Fibroblast of upper back skin (primary cell): ENCODE results near the gene SEC23A.
"Not testable (repeated sequence)": the region's sequence is repeated elsewhere in the genome, so short reads cannot be mapped to it uniquely, and the experiment has no call there.

ENCODE experiments used
- DNase-seq: peaks from one replicate; pipeline ENCODE4 v3.0.0-alpha.2; 2013

Gene SEC23A

GRCh38 chr14:39102969-39103957 is at the start of gene SEC23A:
Gene SEC23A (minus strand): TSS chr14:39103235. CDS start chr14:39096118, 7,117 bp downstream.
- DNase-seq, result peak; percentile 88

GRCh38 chr14:39145266-39145966 is 42.4 kb upstream of the SEC23A start:
- no peak for DNase-seq

- not testable (repeated sequence) for DNase-seq
Observed at GRCh38 chr14:39143226-39143625, 40.2 kb upstream of the SEC23A start.

DNA sequence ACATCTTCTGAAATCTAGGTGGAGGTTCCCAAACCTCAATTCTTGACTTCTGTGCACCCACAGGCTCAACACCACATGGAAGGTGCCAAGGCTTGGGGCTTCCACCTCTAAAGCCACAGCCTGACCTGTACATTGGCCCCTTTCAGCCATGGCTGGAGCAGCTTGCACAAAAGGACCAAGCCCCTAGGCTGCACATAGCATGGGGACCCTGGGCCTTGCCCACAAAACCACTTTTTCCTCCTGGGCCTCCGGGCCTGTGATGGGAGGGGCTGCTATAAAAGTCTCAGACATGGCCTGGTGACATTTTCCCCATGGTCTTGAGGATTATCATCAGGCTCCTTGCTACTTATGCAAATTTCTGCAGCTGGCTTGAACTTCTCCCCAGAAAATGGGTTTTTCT is 38.6 kb upstream of the SEC23A start:
- not testable (repeated sequence) for DNase-seq

DNA sequence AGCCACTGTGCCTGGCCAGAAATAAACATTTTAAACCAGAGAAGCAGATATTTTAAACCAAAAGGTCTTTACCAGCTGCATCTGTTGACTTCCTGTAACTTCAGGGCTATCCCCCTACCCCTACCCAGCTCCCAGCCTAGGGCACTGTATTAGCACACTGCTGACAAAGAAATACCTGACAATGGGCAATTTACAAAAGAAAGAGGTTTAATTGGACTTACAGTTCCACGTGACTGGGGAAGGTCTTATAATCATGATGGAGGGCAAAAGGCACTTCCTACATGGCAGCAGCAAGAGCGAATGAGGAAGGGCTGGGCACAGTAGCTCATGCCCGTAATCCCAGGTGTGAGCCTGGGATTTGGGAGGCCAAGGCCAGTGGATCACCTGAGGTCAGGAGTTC is 37.1 kb upstream of the SEC23A start:
- no peak for DNase-seq

DNA sequence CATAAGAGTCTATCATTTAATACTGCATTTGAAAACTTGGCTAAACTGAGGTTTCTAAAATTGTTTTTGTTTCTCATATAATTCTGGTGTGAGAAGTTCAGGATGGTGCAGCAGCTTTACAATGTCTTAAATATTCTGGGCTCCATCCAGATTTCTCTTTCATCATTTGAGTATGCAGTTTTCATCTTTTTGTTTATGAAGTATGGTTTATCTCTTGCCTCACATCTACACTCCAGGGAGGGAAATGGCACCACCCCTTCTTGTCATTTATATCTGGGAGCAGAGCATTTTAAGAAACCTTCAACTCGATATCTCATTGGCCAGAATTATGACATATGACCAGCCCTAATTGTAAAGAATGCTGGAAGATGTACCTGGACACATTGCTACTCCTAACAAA is 35.4 kb upstream of the SEC23A start:
- DNase-seq, result no peak

GRCh38 chr14:39137835-39138234 is 34.8 kb upstream of the SEC23A start:
- not testable (repeated sequence) for DNase-seq

GRCh38 chr14:39122330-39123138 is 19.5 kb upstream of the SEC23A start:
- no peak for DNase-seq

DNA sequence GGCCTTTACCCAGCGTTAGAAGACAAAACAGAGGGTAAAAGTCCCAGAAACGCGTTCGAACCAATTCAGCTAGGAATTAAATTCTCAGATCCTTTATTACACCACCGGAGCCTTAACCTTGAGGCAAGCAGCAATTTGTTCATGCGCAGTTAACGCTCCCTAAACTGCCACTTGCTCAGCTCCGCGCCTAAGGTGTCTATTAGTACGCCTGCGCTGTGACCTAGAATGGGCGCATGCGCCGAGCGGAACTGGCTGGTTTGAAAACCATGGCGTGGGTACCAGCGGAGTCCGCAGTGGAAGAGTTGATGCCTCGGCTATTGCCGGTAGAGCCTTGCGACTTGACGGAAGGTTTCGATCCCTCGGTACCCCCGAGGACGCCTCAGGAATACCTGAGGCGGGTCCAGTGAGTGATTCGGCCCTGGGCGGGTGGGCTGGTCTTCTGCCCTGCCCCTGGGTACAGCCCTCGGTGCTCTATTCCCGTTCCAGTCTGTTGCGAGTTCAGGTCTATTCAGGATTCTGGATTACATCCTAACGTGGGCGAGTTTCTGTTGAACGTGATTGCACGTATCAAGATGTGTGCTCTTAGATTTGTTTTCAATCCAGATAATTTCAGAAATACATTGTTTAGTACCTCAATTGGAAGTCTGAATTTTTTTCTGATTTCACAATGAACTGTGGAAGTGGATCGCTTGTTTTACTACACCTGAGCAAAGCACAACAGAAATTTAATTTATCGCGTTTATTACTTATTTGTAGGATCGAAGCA is 11.2 kb upstream of the SEC23A start, which contains the start of gene GEMIN2:
Gene GEMIN2, plus strand, starts transcription at position 251 of the 766 bp plus-strand sequence. Its CDS starts 16 bp downstream, at position 267.
- peak; percentile 95 for DNase-seq

DNA sequence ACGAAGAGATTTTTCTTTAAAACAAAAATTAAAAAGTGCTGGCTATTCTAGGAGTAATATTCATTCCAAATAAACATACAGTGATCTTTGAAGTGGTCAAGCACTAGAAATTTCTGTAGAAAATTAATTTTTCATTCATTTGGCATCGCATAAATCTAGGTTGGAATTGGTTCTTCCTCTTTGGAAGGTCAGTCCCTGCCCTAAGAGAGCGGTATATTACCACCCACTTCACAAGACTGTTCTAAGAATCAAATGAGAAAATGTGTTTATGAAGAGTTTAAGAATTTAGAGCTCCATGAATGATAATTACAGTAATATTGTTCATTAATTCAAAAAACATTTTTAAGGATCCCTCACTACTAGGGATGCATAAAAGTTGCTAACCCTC is 10.6 kb upstream of the SEC23A start:
- no peak for DNase-seq

- no peak for DNase-seq
Observed at GRCh38 chr14:39109893-39110715, 7.1 kb upstream of the SEC23A start.

DNA sequence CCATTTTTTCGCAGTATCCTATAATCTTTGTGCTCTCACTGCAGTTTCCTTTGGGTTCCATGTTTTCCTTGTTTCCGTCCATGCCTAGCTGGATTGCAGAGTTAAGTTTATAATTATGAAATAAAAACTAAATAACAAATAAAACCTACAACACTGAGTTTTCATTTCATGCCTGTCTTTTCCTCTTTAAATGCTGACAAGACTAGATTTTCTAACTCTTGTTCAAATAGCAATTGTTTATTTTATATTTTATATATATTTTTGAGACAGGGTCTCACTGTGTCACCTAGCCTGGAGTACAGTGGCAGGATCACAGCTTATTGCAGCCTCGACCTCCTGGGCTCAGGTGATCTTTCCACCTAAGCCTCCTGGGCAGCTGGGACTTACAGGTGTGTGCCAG is 5.8 kb upstream of the SEC23A start:
- no peak for DNase-seq

GRCh38 chr14:39107591-39107996 is 4.6 kb upstream of the SEC23A start:
- DNase-seq, result peak; percentile 42

GRCh38 chr14:39104078-39104801 is 1.2 kb upstream of the SEC23A start:
- DNase-seq, result not testable (repeated sequence)

DNA sequence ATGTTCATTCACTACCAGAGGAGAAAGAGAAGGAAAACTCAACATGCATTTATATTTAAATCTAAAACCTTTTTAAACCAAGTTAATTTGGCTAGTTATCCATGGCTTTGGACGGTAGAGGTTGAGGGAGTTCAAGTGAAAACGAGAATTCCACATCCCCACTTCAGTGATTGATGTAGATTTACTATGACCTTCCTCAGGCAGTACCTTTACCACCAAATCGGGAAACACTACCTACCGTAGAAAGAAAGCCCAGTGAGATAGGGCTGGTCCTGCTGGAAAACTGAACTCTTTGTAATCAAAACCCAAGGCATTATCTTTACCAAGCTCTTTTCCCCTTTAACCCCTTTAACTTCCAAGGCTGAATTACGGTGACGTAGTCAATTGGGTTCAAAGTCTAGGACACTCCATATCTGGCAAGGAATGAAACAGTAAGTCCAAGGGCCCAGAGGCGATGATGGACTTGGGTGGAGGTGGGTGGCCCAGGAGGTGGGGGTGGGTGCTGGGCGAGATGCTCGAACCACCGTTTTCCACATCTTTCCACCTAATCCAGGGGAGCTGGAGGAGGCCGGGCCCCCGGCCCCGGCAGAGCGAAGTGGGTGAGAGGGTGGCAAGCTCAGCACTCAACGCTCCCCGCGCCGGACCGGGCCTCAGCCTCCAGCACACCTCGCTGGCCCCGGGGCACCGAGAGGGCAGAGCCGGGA is 618 bp downstream of the SEC23A start:
- peak; percentile 39 for DNase-seq

DNA sequence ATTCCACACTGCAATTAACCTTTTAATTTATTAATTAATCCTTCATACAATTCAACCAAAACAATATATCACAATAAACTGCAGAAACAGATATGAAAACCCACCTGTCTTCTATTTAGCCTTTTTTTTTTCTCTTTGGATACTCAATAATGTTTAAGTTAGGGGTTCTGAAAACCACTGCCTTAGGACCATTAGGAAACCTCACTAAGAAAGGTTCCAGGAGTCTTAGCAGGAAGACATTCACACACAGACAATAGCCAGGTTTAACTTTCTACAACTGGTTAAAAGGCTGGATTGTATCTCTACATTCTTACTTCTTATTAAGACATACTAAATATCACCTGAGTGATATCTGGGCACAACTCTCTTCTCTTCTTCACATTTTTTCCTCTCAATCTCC is 3.3 kb downstream of the SEC23A start:
- DNase-seq, result no peak

DNA sequence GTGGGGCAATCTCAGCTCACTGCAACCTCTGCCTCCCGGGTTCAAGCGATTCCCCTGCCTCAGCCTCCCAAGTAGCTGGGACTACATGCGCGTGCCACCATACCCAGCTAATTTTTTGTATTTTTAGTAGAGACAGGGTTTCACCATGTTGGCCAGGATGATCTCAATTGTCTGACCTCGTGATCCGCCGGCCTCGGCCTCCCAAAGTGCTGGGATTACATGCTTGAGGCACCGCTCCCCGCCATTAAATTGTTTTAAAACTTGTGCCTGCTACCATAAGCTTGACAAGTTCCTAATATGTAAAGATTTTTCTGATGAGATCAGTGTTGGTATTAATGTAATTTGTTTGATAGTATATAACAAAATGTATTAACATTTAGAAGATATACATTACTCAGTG is 3.8 kb downstream of the SEC23A start:
- not testable (repeated sequence) for DNase-seq

DNA sequence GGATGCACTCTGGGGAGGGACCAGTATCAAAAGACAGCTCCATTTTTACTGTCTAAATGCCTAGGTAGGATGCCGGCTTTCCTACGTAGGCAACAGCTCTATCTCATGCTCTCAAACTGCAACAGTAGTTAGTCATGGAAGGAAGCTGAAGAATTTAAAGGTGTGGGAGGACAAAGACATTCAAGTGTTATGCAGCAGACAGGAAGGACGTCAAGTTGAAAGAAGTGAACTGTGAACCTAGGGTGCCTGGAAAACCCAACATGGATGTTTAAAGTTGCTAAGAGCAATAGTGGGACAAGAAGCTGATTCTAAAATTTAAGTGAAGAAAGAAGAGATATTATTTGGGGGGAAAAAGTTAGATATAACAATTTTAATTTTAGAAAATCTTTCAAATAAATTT is 5.9 kb downstream of the SEC23A start:
- no peak for DNase-seq

- no peak for DNase-seq
Observed at GRCh38 chr14:39094515-39094914, 8.5 kb downstream of the SEC23A start.

GRCh38 chr14:39091716-39092115 is 11.3 kb downstream of the SEC23A start:
- DNase-seq, result no peak
